MM.1S (cell line): Measurements from ENCODE around the gene RXRA.

Experiments
- DNase-seq: peaks from one replicate; pipeline ENCODE4 v3.0.0-alpha.2; 2015
- H2AFZ ChIP-seq: fragments of 300-600 bp; sonication (generic); 2 replicates; pipeline ENCODE4 v1.6.0; 2016; ENCODE audit warnings: antibody characterized with exemption, low read length
- H3F3A ChIP-seq: fragments of 300-600 bp; sonication (generic); 2 replicates; pipeline ENCODE4 v1.6.1; 2016; ENCODE audit warnings: mild to moderate bottlenecking, antibody characterized with exemption, low read length, moderate library complexity, mixed read lengths; ENCODE audit not compliant: insufficient read depth
- H3K27ac ChIP-seq: fragments of 300-600 bp; sonication (generic); 2 replicates; pipeline ENCODE4 v1.5.1; 2016; ENCODE audit warnings: mild to moderate bottlenecking, low read length
- H3K27me3 ChIP-seq: fragments of 300-600 bp; sonication (generic); replicated peaks from 2 replicates; pipeline ENCODE4 v1.6.0; 2016; ENCODE audit warnings: low read length; ENCODE audit not compliant: insufficient read depth
- H3K36me3 ChIP-seq: fragments of 300-600 bp; sonication (generic); replicated peaks from 2 replicates; pipeline ENCODE4 v1.6.1; 2016; ENCODE audit warnings: mild to moderate bottlenecking, low read length, mixed read lengths; ENCODE audit not compliant: insufficient read depth
- H3K4me1 ChIP-seq: fragments of 300-600 bp; sonication (generic); 2 replicates; pipeline ENCODE4 v1.6.1; 2016; ENCODE audit warnings: low read length, mixed read lengths
- H3K4me2 ChIP-seq: fragments of 300-600 bp; sonication (generic); 2 replicates; pipeline ENCODE4 v1.6.0; 2016; ENCODE audit warnings: low read depth, low read length
- H3K4me3 ChIP-seq: fragments of 300-600 bp; sonication (generic); 2 replicates; pipeline ENCODE4 v1.5.1; 2016; ENCODE audit warnings: low read length, mixed read lengths
- H3K79me2 ChIP-seq: fragments of 300-600 bp; sonication (generic); 2 replicates; pipeline ENCODE4 v1.6.1; 2016; ENCODE audit warnings: mixed run types, low read length, mixed read lengths
- H3K9ac ChIP-seq: fragments of 300-600 bp; sonication (generic); 2 replicates; pipeline ENCODE4 v1.6.1; 2016; ENCODE audit warnings: low read length, mixed read lengths
- H3K9me2 ChIP-seq: fragments of 300-600 bp; sonication (generic); replicated peaks from 2 replicates; pipeline ENCODE4 v1.6.1; 2016; ENCODE audit warnings: mild to moderate bottlenecking, low read length, mixed read lengths; ENCODE audit not compliant: insufficient read depth
- H3K9me3 ChIP-seq: fragments of 300-600 bp; sonication (generic); replicated peaks from 2 replicates; pipeline ENCODE4 v1.6.1; 2016; ENCODE audit warnings: mild to moderate bottlenecking, low read length, mixed read lengths; ENCODE audit not compliant: insufficient read depth
- H4K20me1 ChIP-seq: fragments of 300-600 bp; sonication (generic); 2 replicates; pipeline ENCODE4 v1.6.1; 2016; ENCODE audit warnings: mild to moderate bottlenecking, low read length, moderate library complexity, mixed read lengths; ENCODE audit not compliant: insufficient read depth
- EZH2 ChIP-seq: fragments of 300-600 bp; sonication (generic); optimal IDR thresholded peaks from 2 replicates; pipeline ENCODE3; 2017; ENCODE audit warnings: low read depth, mild to moderate bottlenecking, antibody characterized with exemption, low read length, mixed read lengths
- EZH2phosphoT487 ChIP-seq: fragments of 300-600 bp; sonication (generic); IDR thresholded peaks from 2 replicates; pipeline ENCODE4 v1.6.1; 2018; ENCODE audit warnings: antibody characterized with exemption, low read length
- TF ChIP-seq, protein P1 (sequence below): fragments of 300-600 bp; sonication (generic); IDR thresholded peaks from 2 replicates; pipeline ENCODE4 v1.5.1; 2016; ENCODE audit warnings: antibody characterized with exemption, low read length, mixed read lengths

Gene RXRA

DNA sequence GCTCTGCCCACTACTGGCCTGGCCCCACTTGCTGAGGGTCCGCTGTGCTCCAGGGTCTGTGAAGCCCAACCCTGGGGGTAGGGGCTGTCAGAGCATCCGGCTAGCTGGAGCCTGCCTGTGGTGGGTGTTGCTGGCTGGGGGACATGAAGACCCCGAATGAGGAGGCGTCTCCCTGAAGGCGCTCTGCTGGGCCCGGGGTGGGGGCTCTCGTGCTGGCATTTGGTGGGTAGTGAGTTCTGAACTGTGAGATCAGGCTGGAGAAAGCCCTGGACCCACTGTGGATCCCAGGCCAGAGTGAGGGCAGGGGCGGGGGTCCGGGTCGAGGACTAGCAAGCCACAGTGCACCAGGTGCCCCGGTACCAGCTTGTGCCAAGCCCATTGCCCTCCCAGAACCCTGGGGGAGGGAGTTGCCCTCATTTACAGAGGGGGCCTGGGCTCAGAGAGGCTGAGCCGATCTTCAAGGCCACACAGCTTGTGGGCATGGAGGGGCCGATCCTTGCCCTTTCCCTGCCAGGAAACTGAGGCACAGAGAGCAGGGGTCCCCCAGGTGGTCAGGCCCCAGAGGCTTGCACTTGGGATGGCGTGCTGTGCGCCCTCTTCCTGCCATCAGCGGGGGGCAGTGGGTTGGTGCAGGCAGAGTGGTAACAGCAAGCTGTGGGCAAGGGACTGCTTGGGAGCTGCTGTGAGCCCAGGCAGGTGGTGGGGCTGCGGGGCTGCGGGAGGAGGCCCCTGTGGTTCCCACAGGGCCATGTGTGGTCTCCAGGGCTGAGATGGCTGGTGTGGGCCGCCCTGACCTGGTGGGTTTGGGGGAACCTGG is 15.9 kb downstream of the RXRA start:
- H2AFZ ChIP-seq: no peak overlapping the region
- H3K4me3 ChIP-seq: no peak overlapping the region
- H3K9ac ChIP-seq: no peak overlapping the region
- no peaks in the 10 kb centered on the region for H3K36me3 ChIP-seq
- peaks cover 12% of the 10 kb centered on the region; the same call in 1 of the 2 replicates for H3K79me2 ChIP-seq
- TF ChIP-seq, protein P1, sequence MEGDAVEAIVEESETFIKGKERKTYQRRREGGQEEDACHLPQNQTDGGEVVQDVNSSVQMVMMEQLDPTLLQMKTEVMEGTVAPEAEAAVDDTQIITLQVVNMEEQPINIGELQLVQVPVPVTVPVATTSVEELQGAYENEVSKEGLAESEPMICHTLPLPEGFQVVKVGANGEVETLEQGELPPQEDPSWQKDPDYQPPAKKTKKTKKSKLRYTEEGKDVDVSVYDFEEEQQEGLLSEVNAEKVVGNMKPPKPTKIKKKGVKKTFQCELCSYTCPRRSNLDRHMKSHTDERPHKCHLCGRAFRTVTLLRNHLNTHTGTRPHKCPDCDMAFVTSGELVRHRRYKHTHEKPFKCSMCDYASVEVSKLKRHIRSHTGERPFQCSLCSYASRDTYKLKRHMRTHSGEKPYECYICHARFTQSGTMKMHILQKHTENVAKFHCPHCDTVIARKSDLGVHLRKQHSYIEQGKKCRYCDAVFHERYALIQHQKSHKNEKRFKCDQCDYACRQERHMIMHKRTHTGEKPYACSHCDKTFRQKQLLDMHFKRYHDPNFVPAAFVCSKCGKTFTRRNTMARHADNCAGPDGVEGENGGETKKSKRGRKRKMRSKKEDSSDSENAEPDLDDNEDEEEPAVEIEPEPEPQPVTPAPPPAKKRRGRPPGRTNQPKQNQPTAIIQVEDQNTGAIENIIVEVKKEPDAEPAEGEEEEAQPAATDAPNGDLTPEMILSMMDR: no peak
- no peak for TF ChIP-seq EZH2
- no peak for TF ChIP-seq EZH2phosphoT487
- no peak overlapping the region for H3K27ac ChIP-seq
- H3K27me3 ChIP-seq: no peaks in the 10 kb centered on the region
- no peaks in the 10 kb centered on the region for H3K9me2 ChIP-seq
- H3F3A ChIP-seq: no peaks in the 10 kb centered on the region
- no peak for DNase-seq
- H4K20me1 ChIP-seq: no peaks in the 10 kb centered on the region
- no peaks in the 10 kb centered on the region for H3K4me1 ChIP-seq
- no peaks in the 10 kb centered on the region for H3K9me3 ChIP-seq
- H3K4me2 ChIP-seq: no peak overlapping the region

DNA sequence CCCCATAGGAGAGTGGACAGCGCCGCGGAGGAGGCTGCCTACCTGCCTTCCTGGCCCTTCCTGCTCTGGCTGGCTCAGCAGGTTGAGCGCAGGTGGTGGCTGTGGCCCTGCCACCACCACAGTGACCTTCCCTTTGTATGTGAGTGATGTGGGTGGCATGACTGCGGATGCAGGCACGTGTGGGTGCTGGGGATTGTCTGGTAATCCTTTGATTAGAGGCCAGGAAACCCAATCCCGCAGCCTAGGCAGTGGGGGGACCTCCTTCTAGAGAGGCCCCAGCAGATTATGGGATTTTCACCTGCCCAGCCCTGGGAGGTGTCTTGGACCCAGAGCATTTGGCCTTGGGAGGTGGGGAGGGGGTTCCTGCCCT is 16.5 kb downstream of the RXRA start:
- Histone ChIP-seq H3F3A (no peaks in the 10 kb centered on the region), H2AFZ (no peak overlapping the region), H3K79me2 (peaks cover 10% of the 10 kb centered on the region; the same call in 1 of the 2 replicates), H3K9me2 (no peaks in the 10 kb centered on the region), H3K4me3 (no peak overlapping the region), H3K9ac (no peak overlapping the region), H4K20me1 (no peaks in the 10 kb centered on the region), H3K36me3 (no peaks in the 10 kb centered on the region), H3K9me3 (no peaks in the 10 kb centered on the region), H3K27me3 (no peaks in the 10 kb centered on the region), H3K4me1 (no peaks in the 10 kb centered on the region), H3K4me2 (no peak overlapping the region), H3K27ac (no peak overlapping the region)
- TF ChIP-seq, protein P1: no peak
- no peak for TF ChIP-seq EZH2phosphoT487
- TF ChIP-seq EZH2: no peak
- DNase-seq: no peak

DNA sequence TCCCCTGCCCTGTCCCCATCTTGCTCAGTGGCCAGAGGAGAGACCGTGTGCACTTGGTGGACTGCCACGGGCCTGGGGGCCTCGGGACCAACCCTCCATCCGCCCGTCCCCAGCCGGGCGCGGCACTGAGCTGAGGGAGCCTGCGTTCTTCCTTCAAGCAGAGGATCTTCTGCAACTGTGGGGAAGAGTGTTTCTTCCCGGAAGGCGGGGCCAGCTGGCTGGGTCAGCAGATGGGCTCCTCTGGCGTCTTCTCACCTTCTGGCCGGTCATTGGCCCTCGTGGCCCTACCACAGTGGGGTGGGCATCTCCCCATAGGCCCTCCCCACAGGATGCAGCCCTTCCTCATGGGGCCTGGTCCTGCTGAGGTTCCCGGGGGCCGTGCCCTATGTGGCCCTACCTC is 17.4 kb downstream of the RXRA start:
- 0 out of 2 replicates have a peak, but pooled peaks cover 6% of the 10 kb centered on the region for H3K79me2 ChIP-seq
- H3K9ac ChIP-seq: no peak overlapping the region
- no peaks in the 10 kb centered on the region for H3K9me3 ChIP-seq
- no peak overlapping the region for H2AFZ ChIP-seq
- no peaks in the 10 kb centered on the region for H4K20me1 ChIP-seq
- TF ChIP-seq EZH2phosphoT487 (no peak), EZH2 (no peak)
- TF ChIP-seq, protein P1: no peak
- H3K27me3 ChIP-seq: no peaks in the 10 kb centered on the region
- H3K36me3 ChIP-seq: no peaks in the 10 kb centered on the region
- H3F3A ChIP-seq: no peaks in the 10 kb centered on the region
- H3K4me2 ChIP-seq: no peak overlapping the region
- H3K4me3 ChIP-seq: no peak overlapping the region
- H3K27ac ChIP-seq: no peak overlapping the region
- no peaks in the 10 kb centered on the region for H3K9me2 ChIP-seq
- H3K4me1 ChIP-seq: no peaks in the 10 kb centered on the region
- no peak for DNase-seq
